G401 (cell line): ENCODE measurements around the gene TADA3. TPM values are rescaled to one million over a fixed set of nuclear protein-coding genes. Genes with fewer than 3 reads are reported as not detected.
"Not testable (repeated sequence)": the region's sequence is repeated elsewhere in the genome, so short reads cannot be mapped to it uniquely, and the experiment has no call there.

Experiments
- DNase-seq: peaks from one replicate; pipeline ENCODE4 v3.0.0-alpha.2; 2015; ENCODE audit warnings: low spot score
- in situ Hi-C: cut with HindIII; loops from 2 replicates; pipeline ENCODE4 v1.10.0; 2016; ENCODE audit warnings: low sequenced_read_pairs, mixed read lengths
- total RNA-seq: library from RNA; depleted of rRNA; stranded (reverse); fragments of >200 nt; shearing (Covaris generic); gene quantifications from 2 replicates; pipeline ENCODE4 v1.2.3, GENCODE V29; 2014

TADA3 gene
- total RNA-seq, 1 experiment from 2014 or later: 72.1 TPM

DNA sequence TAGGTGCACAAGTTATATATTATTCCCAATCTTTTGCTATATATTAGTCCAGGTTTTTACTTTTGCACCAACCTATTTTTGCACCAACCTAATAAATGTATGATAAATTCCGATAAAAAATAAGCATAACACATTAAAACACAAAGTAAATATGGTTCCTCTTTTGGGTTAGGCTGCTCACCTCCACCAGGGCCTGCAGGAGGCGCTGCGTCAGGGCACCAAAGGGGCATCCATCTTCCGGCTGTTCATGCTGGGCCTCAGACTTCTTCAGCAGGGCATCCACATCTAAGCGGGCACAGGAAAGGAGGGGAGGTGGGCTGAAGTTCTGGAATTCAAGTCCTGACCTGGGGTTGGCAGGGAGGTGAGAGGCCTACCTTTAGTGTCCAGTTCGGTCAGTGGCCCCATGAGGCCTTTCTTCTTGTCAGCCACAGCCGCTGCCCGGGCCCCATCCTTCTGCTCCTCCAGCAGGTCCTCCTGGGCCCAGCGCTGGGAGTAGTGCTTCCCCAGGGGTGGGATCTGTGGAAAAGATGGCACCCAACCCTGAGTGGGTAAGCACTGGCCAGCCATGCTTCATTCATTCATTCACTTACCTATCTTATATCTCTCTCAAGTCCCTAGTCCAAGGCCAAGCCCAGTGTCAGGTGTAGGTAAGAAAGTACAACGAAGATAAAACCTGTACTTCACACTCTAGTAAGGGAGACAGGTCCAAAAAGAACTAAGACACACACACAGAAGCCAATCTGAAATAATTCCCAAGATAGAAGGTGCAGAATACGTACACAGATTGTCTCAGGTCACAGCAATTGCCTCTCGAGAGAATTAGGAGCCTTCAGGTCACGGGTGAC is 5.2 kb downstream of the TADA3 start:
- in situ Hi-C loops: no loop called here
- DNase-seq: no peak

DNA sequence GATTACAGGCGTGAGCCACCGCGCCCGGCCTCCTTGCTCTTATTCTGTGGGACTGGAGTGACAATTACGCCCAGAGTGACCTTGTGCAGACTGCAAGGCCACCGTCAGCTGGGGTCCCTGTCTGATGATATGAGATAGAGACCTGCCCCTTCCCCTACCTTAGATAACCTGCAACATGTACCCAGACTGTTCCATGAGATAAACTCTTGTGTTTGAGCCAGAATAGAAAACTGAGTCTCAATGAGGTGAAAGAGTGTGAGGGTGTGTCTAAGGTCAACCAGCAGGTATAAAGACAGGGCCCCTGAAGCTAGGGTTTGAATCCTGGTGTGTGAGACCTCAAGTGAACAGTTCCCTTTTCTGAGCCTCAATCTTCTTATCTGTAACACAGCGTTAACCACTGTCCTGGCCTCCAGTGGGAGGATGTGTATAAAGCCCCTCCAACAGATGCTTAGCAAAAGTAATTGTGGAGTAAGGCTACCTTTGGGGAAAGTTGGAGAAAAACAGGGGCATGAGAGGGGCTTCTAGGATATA is 6.0 kb downstream of the TADA3 start:
- no peak for DNase-seq

DNA sequence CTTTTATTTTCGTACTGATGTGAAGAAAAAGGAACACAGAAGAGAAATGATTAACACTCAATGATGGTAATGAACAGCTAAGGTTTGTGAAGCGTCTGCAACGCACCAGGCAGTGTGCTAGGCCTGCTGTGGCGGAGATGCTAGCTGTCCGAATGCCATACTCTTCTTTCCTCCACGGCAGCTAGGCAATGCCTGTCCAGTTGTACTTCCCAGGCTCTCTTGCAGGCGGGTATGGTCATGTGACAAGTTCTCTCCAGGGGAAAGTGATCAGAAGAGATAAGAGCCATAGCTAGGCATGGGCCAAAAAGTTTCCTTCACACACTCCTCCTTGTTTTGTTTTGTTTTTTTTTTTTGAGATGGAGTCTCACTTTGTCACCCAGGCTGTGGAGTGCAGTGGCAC is 6.7 kb downstream of the TADA3 start:
- in situ Hi-C loops: no loop called here
- no peak for DNase-seq

More for the DNA sequence above, 6.0 kb downstream of the TADA3 start:
- in situ Hi-C loops: no loop called here

DNA sequence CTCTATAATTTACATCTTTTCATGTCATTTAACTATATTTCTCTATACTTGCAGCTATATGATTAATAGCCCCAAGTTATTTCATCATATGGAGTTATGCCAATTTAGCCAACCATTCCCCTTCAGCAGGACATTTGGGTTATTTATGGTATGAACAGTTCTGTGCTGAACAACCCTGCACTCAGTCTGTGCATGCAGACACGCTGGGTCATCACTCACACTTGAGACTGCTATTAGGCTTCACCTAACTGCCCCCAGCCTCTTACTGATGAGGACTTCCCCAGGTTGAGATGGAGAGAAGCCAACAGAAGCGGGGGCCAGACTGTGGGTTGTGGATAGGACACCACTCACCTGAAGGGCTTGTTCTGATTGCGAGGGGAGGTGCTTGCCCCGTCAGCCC is 7.3 kb downstream of the TADA3 start:
- in situ Hi-C loops: no loop called here
- DNase-seq: no peak

DNA sequence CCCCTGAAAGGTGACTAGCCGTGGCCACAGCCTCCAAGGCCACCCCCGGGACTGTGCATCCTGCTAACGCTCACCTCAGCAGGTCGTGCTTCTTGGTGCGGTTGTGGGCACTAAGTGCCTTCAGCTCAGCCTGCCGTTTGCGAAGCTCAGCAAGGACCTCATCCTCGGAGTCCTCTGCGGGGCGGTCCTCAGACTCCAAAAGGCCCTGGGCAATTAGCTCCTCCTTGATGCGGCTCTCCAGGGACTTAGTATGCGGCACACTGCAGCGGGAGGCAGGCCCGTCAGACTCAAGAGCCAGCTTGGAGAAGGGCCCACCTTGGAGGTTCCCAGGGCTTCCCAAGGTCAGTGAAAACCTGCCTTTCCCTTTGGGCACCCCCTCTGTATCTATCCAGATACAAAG is 8.3 kb downstream of the TADA3 start:
- DNase-seq: no peak
- in situ Hi-C loops: no loop called here

DNA sequence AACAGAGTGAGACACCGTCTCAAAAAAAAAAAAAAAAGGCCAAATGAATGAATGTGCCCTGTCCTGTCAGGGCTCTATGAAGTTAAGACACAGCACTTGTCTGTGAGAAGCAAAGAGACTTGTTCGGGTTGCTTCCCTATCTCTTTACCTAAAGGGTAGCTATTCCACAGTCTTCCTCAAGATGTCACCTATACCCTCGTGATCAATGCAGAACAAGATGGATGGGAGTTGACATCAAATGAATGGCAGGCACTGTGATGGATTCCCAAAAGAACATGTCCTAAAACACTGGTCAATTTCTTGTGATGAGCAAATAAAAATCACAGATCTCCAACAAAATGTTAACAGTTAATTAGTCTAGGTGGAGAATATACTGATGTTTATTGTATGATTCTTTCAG is 9.5 kb downstream of the TADA3 start:
- in situ Hi-C loops: no loop called here
- DNase-seq: no peak

DNA sequence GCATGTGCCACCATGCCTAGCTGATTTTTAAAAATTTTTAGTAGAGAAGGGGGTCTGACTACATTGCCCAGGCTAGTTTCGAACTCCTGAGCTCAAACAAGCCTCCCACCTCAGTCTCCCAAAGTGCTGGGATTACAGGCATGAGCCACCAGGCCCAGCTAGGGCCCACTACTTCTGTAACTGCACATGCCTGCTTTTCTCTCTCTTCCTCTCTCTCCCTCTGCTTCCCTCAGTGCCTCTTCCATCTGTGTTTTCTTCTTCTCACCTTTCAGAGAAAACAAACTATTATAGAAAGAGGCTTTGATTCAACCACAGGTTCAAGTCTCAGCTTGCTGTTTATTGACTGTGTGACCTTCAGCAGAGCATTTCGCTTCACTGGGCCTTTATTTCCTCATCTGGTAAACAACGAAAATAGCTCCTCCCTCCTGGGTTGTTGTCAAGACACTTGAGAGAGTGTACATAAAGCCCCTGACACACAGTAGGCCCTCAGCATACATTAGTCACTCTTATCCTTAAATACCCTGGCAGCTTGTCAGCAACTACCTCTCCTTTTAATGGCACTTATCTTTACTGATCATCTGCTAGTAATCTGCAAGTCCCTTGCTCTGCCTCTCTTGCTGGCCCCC is 10.2 kb downstream of the TADA3 start:
- in situ Hi-C loops: no loop called here

DNA sequence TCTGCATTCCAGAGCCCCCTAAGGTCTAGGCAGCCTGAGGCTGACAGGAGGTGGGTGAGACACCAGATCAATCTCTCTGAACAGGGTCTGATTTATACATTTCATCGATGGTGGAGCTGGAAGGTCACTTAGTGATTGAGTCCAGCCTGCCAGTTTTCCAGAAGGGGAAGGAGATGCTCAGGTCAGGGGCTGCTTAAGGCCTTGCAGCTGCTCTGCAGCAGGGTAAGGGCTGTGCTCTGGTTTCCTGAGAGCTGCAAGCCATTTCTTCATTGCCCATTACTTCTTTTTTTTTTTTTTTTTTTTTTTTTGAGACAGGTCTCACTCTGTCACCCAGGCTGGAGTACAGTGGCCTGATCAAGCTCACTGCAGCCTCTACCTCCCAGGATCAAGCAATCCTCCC is 10.7 kb downstream of the TADA3 start:
- no peak for DNase-seq
- in situ Hi-C loops: no loop called here

More for the DNA sequence above, 10.2 kb downstream of the TADA3 start:
- DNase-seq: no peak

DNA sequence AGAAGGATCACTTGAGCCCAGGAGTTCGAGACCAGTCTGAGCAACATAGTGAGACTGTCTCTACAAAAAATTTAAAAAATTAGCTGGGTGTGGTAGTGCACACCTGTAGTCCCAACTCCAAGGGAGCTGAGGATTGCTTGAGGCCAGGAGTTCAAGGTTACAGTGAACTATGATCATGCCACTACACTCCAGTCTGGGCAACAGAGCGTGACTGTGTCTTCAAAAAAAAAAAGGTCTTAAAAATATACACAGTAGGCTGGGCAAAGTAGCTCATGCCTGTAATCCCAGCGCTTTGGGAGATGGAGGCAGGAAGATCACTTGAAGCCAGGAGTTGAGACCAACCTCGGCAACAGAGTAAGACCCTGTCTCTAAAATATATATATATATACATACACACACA is 11.4 kb downstream of the TADA3 start:
- in situ Hi-C loops: no loop called here
- no peak for DNase-seq

DNA sequence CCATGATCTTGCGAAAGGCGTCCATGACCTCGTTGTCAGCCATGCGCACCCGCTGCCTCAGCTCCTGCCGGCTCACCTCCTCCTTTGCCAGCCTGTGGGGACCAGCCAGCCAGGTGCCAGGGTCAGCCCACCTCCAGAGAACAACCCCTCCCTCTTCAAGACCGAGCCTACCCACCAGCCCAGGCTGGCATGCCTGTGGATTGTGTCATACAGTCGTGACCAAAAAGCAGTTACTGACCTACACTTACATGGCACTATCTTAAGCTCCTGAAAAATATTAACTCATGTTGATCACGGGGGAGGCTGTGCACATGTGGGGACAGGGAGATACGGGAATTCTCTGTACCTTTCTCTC is 11.8 kb downstream of the TADA3 start:
- no peak for DNase-seq
- in situ Hi-C loops: no loop called here

DNA sequence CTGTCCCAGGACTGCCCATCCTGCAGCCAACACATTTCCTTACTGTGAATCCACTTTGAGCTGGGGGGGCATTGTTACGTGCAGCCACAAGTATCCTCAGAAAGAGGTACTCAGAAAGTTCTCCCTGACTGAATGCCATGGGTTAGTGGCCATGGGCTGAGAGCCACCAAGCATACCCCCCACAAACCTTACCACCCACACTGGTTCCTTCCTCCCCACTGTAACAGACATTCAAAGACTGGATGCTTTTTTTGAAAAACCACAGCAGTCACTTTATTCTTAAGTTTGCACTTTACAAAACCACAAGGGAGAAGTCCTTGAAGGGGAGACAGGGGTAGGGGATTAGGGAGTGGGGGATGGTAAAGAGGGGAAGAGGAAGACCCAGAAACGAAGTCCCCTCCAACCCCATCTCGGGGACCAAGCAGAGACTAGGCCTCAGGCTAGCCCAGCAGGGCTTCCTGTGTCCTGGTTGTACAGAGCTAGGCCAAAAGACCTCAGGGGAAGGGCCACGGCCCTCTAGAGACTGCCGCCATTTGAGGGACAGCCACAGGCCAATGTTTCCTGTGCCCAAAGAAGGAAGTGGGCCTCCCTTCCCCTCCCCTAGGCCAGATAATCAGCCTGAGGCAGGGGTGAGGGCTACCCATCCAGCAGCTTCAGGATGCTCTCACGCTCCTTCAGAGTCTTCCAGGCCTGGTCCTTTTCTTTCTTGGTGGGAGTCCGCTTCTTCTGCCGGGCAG is 12.4 kb downstream of the TADA3 start:
- in situ Hi-C loops: no loop called here

DNA sequence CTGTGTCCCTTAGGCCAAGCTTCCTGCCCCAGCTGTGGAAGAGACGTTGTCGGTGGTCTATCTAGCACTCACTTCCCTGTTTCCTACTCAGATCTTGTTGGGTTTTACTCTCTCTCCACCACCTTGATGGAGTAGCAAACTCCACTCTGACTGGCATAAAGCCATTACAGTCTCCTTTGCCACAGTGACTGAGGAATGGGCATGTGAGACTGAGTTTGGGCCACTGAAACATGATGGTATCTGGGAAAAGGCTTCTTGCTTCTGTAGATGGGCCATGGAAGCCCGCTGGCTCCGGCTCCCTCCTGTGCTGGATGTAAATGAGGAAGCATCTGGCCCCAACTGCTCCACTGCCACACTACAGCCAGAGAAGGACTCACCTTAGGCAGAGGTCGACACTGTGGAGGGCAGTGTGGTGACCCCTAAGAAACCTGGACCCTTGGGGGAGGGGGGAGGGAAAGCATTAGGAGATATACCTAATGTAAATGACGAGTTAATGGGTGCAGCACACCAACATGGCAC is 13.1 kb downstream of the TADA3 start:
- DNase-seq: no peak
- in situ Hi-C loops: no loop called here

More for the DNA sequence above, 12.4 kb downstream of the TADA3 start:
- DNase-seq: no peak

DNA sequence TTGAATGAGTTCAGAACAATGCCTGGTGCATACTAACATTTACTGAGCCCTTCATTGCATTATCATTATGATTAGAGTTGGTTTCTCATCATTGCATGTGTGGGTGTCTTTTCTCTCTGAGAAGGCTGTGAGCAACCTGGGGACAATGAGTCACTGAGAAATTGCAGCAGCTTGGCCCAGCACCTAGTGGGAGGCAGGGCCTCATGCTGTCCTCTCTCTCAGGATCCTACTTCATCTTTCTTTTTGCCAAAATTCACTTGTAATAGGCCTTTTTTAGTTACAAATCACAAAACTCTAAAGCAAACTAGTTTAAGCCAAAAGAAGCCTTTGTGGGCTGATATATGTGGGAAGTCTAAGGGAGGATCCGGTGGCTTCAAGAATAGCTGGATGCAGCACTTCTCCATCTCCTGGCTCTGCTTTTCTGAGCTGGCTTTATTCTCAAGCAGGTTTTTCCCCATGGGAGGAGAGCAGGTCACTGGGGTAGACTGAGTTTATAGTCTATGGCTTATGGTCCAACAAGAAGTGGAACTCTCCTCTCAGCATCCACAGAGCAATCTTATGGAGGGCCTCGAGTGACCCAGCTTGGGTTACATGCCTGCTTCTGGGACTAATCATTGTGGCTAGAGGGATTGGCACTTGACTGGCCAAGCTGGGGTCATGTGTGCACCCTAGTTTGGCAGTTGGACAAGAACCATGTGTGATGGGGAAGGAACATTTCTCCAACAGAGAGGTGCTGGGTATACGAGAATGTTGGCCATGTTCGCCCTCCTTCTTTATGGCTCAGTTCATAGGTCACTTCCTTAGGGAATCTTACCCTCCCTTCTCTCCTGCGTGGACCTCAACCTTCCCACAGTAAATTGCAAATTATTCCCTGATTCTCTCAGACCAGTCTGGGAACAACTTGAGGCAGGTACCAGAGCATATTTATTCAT is 13.9 kb downstream of the TADA3 start:
- no peak for DNase-seq
- in situ Hi-C loops: no loop called here

DNA sequence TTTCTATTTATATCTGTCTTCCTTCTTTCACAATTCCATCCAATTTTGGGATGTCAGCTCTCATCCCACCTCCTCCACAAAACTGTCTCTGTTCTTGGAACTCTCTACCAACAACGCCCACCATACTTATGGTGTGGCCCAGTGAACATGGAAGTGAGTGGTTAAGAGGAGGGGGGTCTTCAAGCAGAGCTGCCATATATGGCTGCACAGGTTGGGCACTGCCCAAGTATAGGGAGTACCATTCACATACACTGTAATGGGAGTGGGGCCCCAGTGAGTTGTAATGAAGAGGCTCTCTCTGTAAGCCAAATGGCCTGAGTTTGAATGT is 14.6 kb downstream of the TADA3 start:
- no peak for DNase-seq
- in situ Hi-C loops: no loop called here

DNA sequence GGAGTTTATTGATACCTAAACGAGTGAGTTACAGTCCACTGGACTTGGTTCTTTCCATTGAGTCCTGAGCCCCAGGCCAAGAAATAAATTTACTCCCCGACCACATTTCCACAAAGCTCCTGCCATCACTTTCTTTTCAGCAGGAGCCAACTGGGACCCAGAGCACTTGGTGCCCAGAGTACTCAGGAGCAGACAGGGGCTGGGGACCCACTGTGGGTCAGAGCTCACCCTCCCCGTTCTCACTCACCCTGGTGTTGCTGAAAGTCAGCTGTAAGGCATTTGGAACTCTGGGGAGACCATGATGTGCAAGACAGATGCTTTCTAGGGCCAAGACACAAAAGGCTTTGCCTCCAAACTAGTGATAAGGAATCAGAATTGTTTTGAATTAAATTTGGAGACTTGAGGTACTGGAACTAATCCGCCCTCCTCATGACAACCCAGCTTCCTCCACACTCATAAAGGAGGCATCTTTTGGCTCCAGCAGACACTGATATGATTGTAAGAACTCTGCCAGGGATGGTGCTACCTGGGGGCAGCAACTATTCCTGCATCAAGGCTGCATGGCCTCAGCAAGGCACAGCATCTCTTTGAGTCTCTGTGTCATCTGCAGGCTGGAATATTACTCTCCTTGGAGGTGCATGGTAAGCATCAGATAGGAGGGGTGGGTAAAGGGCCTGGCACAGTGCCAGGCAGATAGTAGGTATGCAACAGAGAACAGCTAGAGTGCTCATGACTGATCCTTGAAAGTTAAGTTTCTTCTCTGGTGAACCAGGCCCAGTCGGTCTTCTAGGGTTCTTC is 15.2 kb downstream of the TADA3 start:
- in situ Hi-C loops: no loop called here
- DNase-seq: no peak

DNA sequence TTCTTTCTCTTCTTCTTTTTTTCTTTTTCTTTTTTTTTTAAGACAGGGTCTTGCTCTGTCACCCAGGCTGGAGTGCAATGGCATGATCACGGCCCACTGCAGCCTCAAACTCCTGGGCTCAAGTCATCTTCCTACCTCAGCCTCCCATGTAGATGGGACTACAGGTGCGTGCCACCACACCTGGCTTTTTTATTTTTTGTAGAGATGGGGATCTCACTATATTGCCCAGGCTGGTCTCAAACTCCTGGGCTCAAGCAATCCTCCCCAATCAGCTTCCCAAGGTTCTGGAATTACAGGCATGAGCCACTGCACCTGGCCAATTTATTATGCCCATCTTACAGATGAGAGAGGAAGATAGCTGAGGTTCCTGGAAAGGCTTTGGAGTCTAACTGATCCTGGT is 21.3 kb downstream of the TADA3 start:
- DNase-seq, in situ Hi-C loops: not testable (repeated sequence)

DNA sequence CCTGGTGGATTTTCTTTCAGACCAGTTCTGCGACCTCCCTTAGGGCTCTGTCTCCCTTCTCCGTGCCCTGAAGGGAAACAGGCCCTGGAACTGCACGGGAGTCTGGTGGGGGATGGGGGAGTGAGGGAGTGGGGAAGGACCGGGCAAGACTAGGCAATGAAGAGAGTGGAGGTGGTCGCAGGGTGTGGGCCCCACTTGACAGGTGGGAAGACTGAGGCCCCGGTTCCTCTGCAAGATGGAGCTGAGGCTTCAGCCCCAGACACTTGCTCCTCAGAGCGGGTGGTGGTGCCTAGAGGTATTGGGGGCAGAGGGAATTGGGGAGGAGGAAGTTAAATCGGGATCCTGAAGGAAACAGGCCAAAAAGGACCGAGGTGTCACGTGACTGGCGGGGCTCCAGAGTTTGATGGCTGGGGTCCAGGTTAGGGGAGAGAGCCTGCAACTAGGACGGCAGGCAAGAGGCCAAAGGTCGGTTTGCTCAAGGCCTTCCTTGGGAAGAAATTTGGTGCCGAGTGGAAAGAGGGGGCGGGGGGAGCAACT is 21.9 kb downstream of the TADA3 start:
- DNase-seq: peak; percentile 59
- in situ Hi-C loops: no loop called here
